ENCODE data around the gene DMTF1. TPM values are rescaled to one million over a fixed set of nuclear protein-coding genes. Genes with fewer than 3 reads are reported as not detected.
A peak's percentile ranks its signal among the peaks of the same experiment; 100 is the strongest.
"Not testable (repeated sequence)": the region's sequence is repeated elsewhere in the genome, so short reads cannot be mapped to it uniquely, and the experiment has no call there.

Gene DMTF1
- total RNA-seq, 2 donors from 2014 or later = 75.5 to 122 TPM

DNA sequence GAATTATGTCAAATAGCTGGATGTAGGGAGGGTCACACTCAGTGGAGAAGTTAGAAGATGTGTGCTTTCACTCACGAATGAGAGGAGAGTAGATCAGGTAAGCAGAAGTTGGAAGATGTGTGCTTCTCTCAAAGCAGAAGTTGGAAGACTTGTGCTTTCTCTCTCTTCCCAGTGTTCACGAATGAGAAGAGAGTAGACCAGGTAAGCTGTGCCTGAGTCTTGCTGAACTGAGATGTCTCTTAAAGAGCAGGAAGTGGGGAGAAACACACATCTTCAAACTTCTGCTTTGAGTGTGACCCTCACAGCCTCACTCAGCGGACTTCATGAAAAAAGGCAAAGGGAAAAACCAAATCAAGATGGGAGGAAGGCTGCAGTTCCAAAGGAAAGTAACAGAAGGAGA lies 74.2 kb downstream of the DMTF1 start:
- DNase-seq (no peak), ATAC-seq (no peak)
- H3K36me3 ChIP-seq (replicated peaks in 1 of 2; ENCODE audit: insufficient read depth in 1 of 2, low read depth in 2 of 2) = no peaks in the 10 kb centered on the region
- H3K4me1 ChIP-seq = peaks cover 10% of the 10 kb centered on the region
- H3K27ac ChIP-seq = no peak overlapping the region
- no peak for TF ChIP-seq POLR2A (IDR thresholded peaks at IDR 0.05)
- TF ChIP-seq, protein P1, sequence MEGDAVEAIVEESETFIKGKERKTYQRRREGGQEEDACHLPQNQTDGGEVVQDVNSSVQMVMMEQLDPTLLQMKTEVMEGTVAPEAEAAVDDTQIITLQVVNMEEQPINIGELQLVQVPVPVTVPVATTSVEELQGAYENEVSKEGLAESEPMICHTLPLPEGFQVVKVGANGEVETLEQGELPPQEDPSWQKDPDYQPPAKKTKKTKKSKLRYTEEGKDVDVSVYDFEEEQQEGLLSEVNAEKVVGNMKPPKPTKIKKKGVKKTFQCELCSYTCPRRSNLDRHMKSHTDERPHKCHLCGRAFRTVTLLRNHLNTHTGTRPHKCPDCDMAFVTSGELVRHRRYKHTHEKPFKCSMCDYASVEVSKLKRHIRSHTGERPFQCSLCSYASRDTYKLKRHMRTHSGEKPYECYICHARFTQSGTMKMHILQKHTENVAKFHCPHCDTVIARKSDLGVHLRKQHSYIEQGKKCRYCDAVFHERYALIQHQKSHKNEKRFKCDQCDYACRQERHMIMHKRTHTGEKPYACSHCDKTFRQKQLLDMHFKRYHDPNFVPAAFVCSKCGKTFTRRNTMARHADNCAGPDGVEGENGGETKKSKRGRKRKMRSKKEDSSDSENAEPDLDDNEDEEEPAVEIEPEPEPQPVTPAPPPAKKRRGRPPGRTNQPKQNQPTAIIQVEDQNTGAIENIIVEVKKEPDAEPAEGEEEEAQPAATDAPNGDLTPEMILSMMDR (IDR thresholded peaks at IDR 0.05) = no peak
- intact Hi-C loops (cut with DNase I) = no loop called here
- H3K27me3 ChIP-seq = no peaks in the 10 kb centered on the region
- H3K4me3 ChIP-seq = no peak overlapping the region
- WGBS, 2 donors = 55 to 79% methylated on average over 3 of the region's 3 CpGs
- H3K9me3 ChIP-seq = no peaks in the 10 kb centered on the region

- peak; percentile 89 for ATAC-seq
- H3K9me3 ChIP-seq = no peaks in the 10 kb centered on the region
Observed at GRCh38 chr7:87231258-87231657, 79.0 kb downstream of the DMTF1 start.

GRCh38 chr7:87231711-87232110 lies 79.5 kb downstream of the DMTF1 start:
- intact Hi-C loops (cut with DNase I) = no loop called here

More at GRCh38 chr7:87231258-87231657, 79.0 kb downstream of the DMTF1 start:
- 7 to 11% methylated on average over 7 of the region's 7 CpGs for WGBS, 2 donors
- H3K27me3 ChIP-seq = no peaks in the 10 kb centered on the region
- H3K4me1 ChIP-seq = peaks cover 13% of the 10 kb centered on the region
- peak; percentile 67 to 86 (median 80) for DNase-seq
- no peak overlapping the region for H3K4me3 ChIP-seq
- H3K36me3 ChIP-seq (replicated peaks in 1 of 2; ENCODE audit: insufficient read depth in 1 of 2, low read depth in 2 of 2) = no peaks in the 10 kb centered on the region
- no peak overlapping the region for H3K27ac ChIP-seq
- intact Hi-C loops (cut with DNase I) = no loop called here
- TF ChIP-seq, protein P1 (IDR thresholded peaks at IDR 0.05) = peak in 1 of 7 experiments; percentile 5
- no peak for TF ChIP-seq POLR2A (IDR thresholded peaks at IDR 0.05)

GRCh38 chr7:87234949-87235348 lies 82.7 kb downstream of the DMTF1 start:
- H3K36me3 ChIP-seq (replicated peaks in 1 of 2; ENCODE audit: insufficient read depth in 1 of 2, low read depth in 2 of 2) = no peaks in the 10 kb centered on the region
- TF ChIP-seq, protein P1 (IDR thresholded peaks at IDR 0.05) = no peak
- TF ChIP-seq POLR2A (IDR thresholded peaks at IDR 0.05) = no peak
- DNase-seq (no peak), ATAC-seq (no peak)
- H3K4me3 ChIP-seq = no peak overlapping the region
- H3K9me3 ChIP-seq = no peaks in the 10 kb centered on the region
- H3K4me1 ChIP-seq = peaks cover 13% of the 10 kb centered on the region
- no peaks in the 10 kb centered on the region for H3K27me3 ChIP-seq
- no peak overlapping the region for H3K27ac ChIP-seq
- intact Hi-C loops (cut with DNase I) = loop anchor here (5.0 kb wide), 1 partner anchor 298 kb away; no protein-coding TSS in a partner anchor

More at GRCh38 chr7:87231711-87232110, 79.5 kb downstream of the DMTF1 start:
- Histone ChIP-seq H3K4me3 (no peak overlapping the region), H3K9me3 (no peaks in the 10 kb centered on the region), H3K27ac (no peak overlapping the region), H3K36me3 (replicated peaks in 1 of 2; ENCODE audit: insufficient read depth in 1 of 2, low read depth in 2 of 2) (no peaks in the 10 kb centered on the region), H3K4me1 (peaks cover 13% of the 10 kb centered on the region), H3K27me3 (no peaks in the 10 kb centered on the region)
- DNase-seq = peak in 1 of 4 donors; percentile 35
- ATAC-seq = no peak
- TF ChIP-seq, protein P1 (IDR thresholded peaks at IDR 0.05) = no peak
- no peak for TF ChIP-seq POLR2A (IDR thresholded peaks at IDR 0.05)

DNA sequence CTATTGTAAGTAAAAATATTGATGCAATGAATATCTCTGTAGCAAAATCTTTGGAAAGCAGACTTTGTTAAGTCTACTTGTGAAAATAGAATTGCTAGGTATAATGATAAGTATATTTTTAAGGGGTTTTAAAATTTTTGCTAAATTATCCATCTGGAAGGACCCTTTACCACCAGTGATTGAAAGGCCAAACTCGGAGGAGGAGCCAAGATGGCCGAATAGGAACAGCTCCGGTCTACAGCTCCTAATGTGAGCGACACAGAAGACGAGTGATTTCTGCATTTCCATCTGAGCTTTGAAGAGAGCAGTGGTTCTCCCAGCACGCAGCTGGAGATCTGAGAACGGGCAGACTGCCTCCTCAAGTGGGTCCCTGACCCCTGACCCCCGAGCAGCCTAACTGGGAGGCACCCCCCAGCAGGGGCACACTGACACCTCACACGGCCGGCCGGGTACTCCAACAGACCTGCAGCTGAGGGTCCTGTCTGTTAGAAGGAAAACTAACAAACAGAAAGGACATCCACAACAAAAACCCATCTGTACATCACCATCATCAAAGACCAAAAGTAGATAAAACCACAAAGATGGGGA lies 86.3 kb downstream of the DMTF1 start:
- not testable (repeated sequence) for DNase-seq

DNA sequence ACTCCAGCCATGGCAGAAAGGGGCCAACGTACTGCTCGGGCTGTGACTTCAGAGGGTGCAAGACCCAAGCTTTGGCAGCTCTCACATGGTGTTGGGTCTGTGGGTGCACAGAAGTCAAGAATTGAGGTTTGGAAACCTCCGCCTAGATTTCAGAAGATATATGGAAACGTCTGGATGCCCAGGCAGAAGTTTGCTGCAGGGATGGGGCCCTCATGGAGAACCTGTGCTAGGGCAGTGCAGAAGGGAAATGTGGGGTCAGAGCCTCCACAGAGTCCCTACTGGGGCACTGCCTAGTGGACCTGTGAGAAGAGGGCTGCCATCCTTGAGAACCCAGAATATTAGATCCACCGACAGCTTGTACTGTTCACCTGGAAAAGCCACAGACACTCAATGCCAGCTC lies 93.4 kb downstream of the DMTF1 start:
- WGBS, 2 donors = 68 to 76% methylated on average over 5 of the region's 5 CpGs
- H3K9me3 ChIP-seq; ATAC-seq; H3K27ac ChIP-seq; H3K36me3 ChIP-seq (replicated peaks in 1 of 2; ENCODE audit: insufficient read depth in 1 of 2, low read depth in 2 of 2); H3K4me3 ChIP-seq; H3K27me3 ChIP-seq; H3K4me1 ChIP-seq; intact Hi-C loops (cut with DNase I); DNase-seq: not testable (repeated sequence)

More for the DNA sequence above, 86.3 kb downstream of the DMTF1 start:
- H3K27ac ChIP-seq; H3K9me3 ChIP-seq; H3K27me3 ChIP-seq; H3K4me3 ChIP-seq; ATAC-seq; H3K36me3 ChIP-seq (replicated peaks in 1 of 2; ENCODE audit: insufficient read depth in 1 of 2, low read depth in 2 of 2); H3K4me1 ChIP-seq: not testable (repeated sequence)
- WGBS, 2 donors = 30 to 48% methylated on average over 8 of the region's 11 CpGs
- intact Hi-C loops (cut with DNase I) = loop anchor here (5.0 kb wide), 1 partner anchor 301 kb away; no protein-coding TSS in a partner anchor

All from body of pancreas (tissue), 4 donors.